Esophagus muscularis mucosa (tissue), 4 donors: ENCODE results near the gene ABCC12. TPM values are rescaled to one million over a fixed set of nuclear protein-coding genes. Genes with fewer than 3 reads are reported as not detected.

Source experiments
- DNase-seq: peaks from one replicate; pipeline ENCODE4 v3.0.0-alpha.2; 2017; ENCODE audit errors: extremely low spot score
- H3K27ac ChIP-seq, 4 donors: fragments of 200-600 bp; sonication (generic); replicated peaks in 1 of 4; 1 replicate in 3 of 4; 2 replicates in 1 of 4; pipeline ENCODE4 v1.5.1; 2016 to 2019; ENCODE audit warnings: mild to moderate bottlenecking in 1 of 4
- H3K27me3 ChIP-seq, 4 donors: fragments of 200-600 bp; sonication (generic); one replicate each; pipeline versions ENCODE4 v1.5.1 to v1.6.0; 2016 to 2019
- H3K36me3 ChIP-seq, 4 donors: fragments of 200-600 bp; sonication (generic); one replicate each; pipeline ENCODE4 v1.5.1; 2016 to 2019
- H3K4me1 ChIP-seq, 4 donors: fragments of 200-600 bp; sonication (generic); one replicate each; pipeline ENCODE4 v1.5.1; 2016 to 2019
- H3K4me3 ChIP-seq, 4 donors: fragments of 200-600 bp; sonication (generic); 1 replicate in 2 of 4; 2 replicates in 2 of 4; pipeline ENCODE4 v1.5.1; 2016 to 2019; ENCODE audit warnings: mild to moderate bottlenecking in 4 of 4, moderate library complexity in 1 of 4
- H3K9me3 ChIP-seq, 4 donors: fragments of 200-600 bp; sonication (generic); 1 replicate in 3 of 4; 2 replicates in 1 of 4; pipeline ENCODE4 v1.5.1; 2016 to 2019
- EP300 ChIP-seq: sonication (generic); formaldehyde crosslinking; IDR thresholded peaks from one replicate; pipeline ENCODE4 v1.6.1; 2017; ENCODE audit warnings: antibody characterized with exemption
- POLR2A ChIP-seq: fragments of 450-650 bp; IDR thresholded peaks from one replicate; pipeline ENCODE4 v1.6.1; 2017; ENCODE audit warnings: antibody characterized with exemption, moderate library complexity, mild to moderate bottlenecking, low read depth
- POLR2AphosphoS5 ChIP-seq, 2 donors: sonication (generic); formaldehyde crosslinking; IDR thresholded peaks; one replicate each; pipeline ENCODE4 v1.6.1; 2017; ENCODE audit warnings: antibody characterized with exemption in 2 of 2
- WGBS: methylation state at CpG from one replicate; pipeline ENCODE4 v1.1.5; 2018; 5-methylcytosine and 5-hydroxymethylcytosine counted together
- intact Hi-C: fragments of 100-400 bp; cut with DNase I; formaldehyde crosslinking; loops from one replicate; pipeline ENCODE4 v1.15.1; 2023
- total RNA-seq, 4 donors: library from RNA; depleted of rRNA; stranded (reverse); fragments of >200 nt; gene quantifications; one replicate each; pipeline versions ENCODE4 v1.1.0 to v1.2.1, GENCODE V29; 2016
- TF ChIP-seq, protein P1 (sequence below), 3 experiments: fragments of 200-600 bp in 2 of 3; fragments of 450-650 bp in 1 of 3; sonication (generic) in 2 of 3; IDR thresholded peaks; one replicate each; pipeline ENCODE4 v1.5.1; 2017 to 2019; ENCODE audit warnings: antibody characterized with exemption in 3 of 3, mild to moderate bottlenecking in 2 of 3, moderate library complexity in 1 of 3

Gene ABCC12
- total RNA-seq, 4 donors from 2014 or later = not detected

- intact Hi-C loops = no loop called here
- Histone ChIP-seq H3K4me3 (no peak overlapping the region), H3K27me3 (no peaks in the 10 kb centered on the region), H3K4me1 (peaks cover 0 to 5% (median 3%) of the 10 kb centered on the region in 4 donors), H3K27ac (no peak overlapping the region), H3K36me3 (no peaks in the 10 kb centered on the region), H3K9me3 (no peaks in the 10 kb centered on the region)
- TF ChIP-seq, protein P1, sequence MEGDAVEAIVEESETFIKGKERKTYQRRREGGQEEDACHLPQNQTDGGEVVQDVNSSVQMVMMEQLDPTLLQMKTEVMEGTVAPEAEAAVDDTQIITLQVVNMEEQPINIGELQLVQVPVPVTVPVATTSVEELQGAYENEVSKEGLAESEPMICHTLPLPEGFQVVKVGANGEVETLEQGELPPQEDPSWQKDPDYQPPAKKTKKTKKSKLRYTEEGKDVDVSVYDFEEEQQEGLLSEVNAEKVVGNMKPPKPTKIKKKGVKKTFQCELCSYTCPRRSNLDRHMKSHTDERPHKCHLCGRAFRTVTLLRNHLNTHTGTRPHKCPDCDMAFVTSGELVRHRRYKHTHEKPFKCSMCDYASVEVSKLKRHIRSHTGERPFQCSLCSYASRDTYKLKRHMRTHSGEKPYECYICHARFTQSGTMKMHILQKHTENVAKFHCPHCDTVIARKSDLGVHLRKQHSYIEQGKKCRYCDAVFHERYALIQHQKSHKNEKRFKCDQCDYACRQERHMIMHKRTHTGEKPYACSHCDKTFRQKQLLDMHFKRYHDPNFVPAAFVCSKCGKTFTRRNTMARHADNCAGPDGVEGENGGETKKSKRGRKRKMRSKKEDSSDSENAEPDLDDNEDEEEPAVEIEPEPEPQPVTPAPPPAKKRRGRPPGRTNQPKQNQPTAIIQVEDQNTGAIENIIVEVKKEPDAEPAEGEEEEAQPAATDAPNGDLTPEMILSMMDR (IDR thresholded peaks at IDR 0.05) = no peak
- no peak for TF ChIP-seq EP300
- no peak for TF ChIP-seq POLR2AphosphoS5 (IDR thresholded peaks at IDR 0.05)
- TF ChIP-seq POLR2A = no peak
- WGBS = 48% methylated on average over 5 of the region's 5 CpGs
- DNase-seq = no peak
Measured at GRCh38 chr16:48123104-48123788, 32.5 kb downstream of the ABCC12 start.

DNA sequence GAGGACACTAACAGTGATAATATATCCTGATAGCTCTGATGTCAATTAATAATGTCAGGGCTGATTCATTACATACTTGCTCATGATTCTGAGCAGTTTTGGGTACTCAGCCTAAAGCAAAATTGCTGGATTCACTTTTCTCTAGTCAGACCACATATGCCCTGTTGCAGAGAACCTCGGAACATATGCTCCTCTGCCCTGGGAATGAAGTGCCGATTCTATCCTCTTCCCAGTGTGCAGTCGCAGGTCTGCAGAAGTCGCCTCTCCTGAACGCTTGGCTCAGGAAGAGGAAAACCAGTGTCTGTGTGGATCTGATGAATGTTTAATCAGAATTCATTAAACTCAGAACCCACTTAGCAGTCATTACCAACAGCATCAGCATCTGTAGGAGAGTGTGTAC is 34.5 kb downstream of the ABCC12 start:
- H3K27me3 ChIP-seq = peaks cover 0 to 5% (median 0%) of the 10 kb centered on the region in 4 donors
- H3K4me3 ChIP-seq = no peak overlapping the region
- no peak overlapping the region for H3K27ac ChIP-seq
- H3K9me3 ChIP-seq = no peaks in the 10 kb centered on the region
- 93% methylated on average over 5 of the region's 5 CpGs for WGBS
- no peak for DNase-seq
- TF ChIP-seq POLR2A = no peak
- TF ChIP-seq POLR2AphosphoS5 (IDR thresholded peaks at IDR 0.05) = no peak
- TF ChIP-seq, protein P1 (IDR thresholded peaks at IDR 0.05) = no peak
- no peak for TF ChIP-seq EP300
- H3K4me1 ChIP-seq = no peaks in the 10 kb centered on the region
- no peaks in the 10 kb centered on the region for H3K36me3 ChIP-seq
- intact Hi-C loops = no loop called here

- Histone ChIP-seq H3K27ac (no peak overlapping the region), H3K27me3 (peaks cover 0 to 9% (median 0%) of the 10 kb centered on the region in 4 donors), H3K4me3 (no peak overlapping the region), H3K9me3 (no peaks in the 10 kb centered on the region), H3K4me1 (no peaks in the 10 kb centered on the region), H3K36me3 (no peaks in the 10 kb centered on the region)
- intact Hi-C loops = no loop called here
- TF ChIP-seq EP300 (no peak), POLR2A (no peak), POLR2AphosphoS5 (IDR thresholded peaks at IDR 0.05) (no peak)
- TF ChIP-seq, protein P1 (IDR thresholded peaks at IDR 0.05) = no peak
- 88% methylated on average over 2 of the region's 2 CpGs for whole genome bisulfite sequencing
- no peak for DNase-seq
Measured at GRCh38 chr16:48118841-48119240, 37.0 kb downstream of the ABCC12 start.

- intact Hi-C loops = no loop called here
- H3K36me3 ChIP-seq = no peaks in the 10 kb centered on the region
- TF ChIP-seq, protein P1 (IDR thresholded peaks at IDR 0.05) = peak in 2 of 3 experiments; percentile 11 to 33
- no peak for TF ChIP-seq EP300
- 64% methylated on average over 18 of the region's 22 CpGs for WGBS
- DNase-seq = no peak
- H3K27me3 ChIP-seq = peaks cover 0 to 14% (median 0%) of the 10 kb centered on the region in 4 donors
- H3K4me3 ChIP-seq = no peak overlapping the region
- no peaks in the 10 kb centered on the region for H3K9me3 ChIP-seq
- H3K27ac ChIP-seq = no peak overlapping the region
- peaks cover 0 to 2% (median 0%) of the 10 kb centered on the region in 4 donors for H3K4me1 ChIP-seq
Measured at GRCh38 chr16:48117217-48118105, 38.3 kb downstream of the ABCC12 start.
